ENCODE data around the gene RBM44.

The RBM44 gene

DNA sequence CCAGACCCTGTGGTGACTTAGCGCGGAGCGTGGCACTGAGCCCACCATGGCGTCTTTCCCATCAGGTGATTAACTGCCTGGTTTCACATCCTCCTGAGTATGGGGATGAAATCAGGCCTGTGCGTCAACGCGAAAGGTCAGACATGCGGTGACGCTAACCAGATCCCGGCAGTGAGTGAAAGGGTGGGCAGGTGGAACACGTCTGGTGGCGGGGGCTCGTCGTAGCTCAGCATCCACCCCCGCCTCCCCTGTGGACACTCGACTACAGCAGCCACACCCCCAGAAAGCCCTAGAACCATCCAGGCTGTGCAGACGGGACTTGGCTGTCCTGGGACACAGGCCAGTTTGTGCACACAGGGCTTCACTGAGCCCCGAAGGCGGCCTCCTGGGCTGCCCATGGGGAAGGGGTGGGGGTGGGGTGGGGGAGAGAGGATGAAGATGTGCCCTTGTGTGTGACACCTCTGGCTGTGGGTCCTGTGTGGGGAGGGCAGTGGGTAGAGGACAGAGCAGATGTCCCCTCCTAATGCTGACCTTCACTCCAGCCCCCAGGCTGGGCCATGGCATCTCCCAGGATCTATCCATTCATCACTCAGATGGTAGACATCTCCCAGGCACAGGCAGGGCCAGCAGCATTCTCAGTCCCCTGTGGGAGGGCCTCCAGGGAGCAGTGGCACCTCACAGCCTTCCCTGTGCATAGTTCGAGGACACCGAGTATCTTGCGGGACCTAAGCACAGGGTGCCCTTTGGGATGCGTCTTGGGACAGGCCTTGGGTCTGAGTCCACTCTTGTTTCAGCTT lies 88.3 kb downstream of the RBM44 start:
- DNase-seq = no peak

DNA sequence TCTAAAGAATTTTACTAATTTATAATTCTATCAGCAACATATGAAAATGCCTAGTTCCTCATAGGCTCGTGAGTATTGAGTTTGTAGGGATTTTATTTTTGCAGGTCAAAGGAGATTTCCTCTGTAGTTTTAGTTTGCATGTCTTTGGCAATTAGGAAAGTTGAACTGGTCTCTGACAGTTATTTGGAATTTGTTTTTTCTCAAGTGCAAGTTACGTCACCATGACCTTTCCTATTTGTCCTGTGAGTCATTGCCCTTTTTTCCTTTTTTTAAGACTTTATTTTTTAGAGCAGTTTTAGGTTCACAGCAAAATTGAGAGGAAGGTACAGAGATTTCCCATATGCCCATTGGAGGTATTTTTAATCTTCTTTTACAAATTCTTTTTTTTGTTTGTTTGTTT lies 89.8 kb downstream of the RBM44 start:
- no peak for DNase-seq

- DNase-seq = no peak
These were observed 90.4 kb downstream of the RBM44 start for GRCh38 chr2:237889016-237889415.

GRCh38 chr2:237889811-237890210 lies 91.2 kb downstream of the RBM44 start:
- DNase-seq = no peak

Measured in CD4-positive, alpha-beta T cell treated with Interleukin-1 beta for 1 hour (primary cell).